Endothelial cell of umbilical vein (primary cell): ENCODE results near the gene EML1. TPM values are rescaled to one million over a fixed set of nuclear protein-coding genes. Genes with fewer than 3 reads are reported as not detected.

Experiments
- BruUV-seq: library from RNA; stranded (reverse); fragments of 400-500 nt; replicated peaks from 2 replicates; lab custom pipeline; 2021; lab: Mats Ljungman, UMichigan
- CTCF ChIA-PET: fragments of 300-600, 350-600 bp; sonication (Branson Sonifier 250); formaldehyde crosslinking; loops from one replicate; lab custom pipeline; 2021; ENCODE audit warnings: antibody characterized with exemption, inconsistent platforms; lab: Charles Lee
- POLR2A ChIA-PET: fragments of 300-600, 350-600 bp; sonication (Branson Sonifier 250); formaldehyde crosslinking; loops from one replicate; lab custom pipeline; 2021; ENCODE audit warnings: antibody characterized with exemption, inconsistent platforms; lab: Charles Lee
- DNase-seq: peaks from one replicate; pipeline ENCODE4 v3.0.0-alpha.2; 2011; ENCODE audit warnings: low read depth, low spot score
- FAIRE-seq: peaks from 2 replicates; lab custom pipeline; 2011; peaks lifted over from hg19 to GRCh38; lab: Jason Lieb, UNC
- H2AFZ ChIP-seq: 2 replicates; pipeline ENCODE4 v1.6.0; 2012; ENCODE audit warnings: low read depth, low read length, control low read depth, inconsistent platforms
- H3K27ac ChIP-seq: 2 replicates; pipeline ENCODE4 v1.5.1; 2011; ENCODE audit warnings: low read depth, mild to moderate bottlenecking, control low read depth, low read length, moderate library complexity; ENCODE audit not compliant: insufficient read depth
- H3K27me3 ChIP-seq, 2 experiments: 2 replicates each; pipeline versions ENCODE4 v1.6.0 to v1.6.1; 2011; ENCODE audit warnings: low read length in 2 of 2, mixed read lengths in 1 of 2; ENCODE audit not compliant: control insufficient read depth in 2 of 2, insufficient read depth in 2 of 2
- H3K36me3 ChIP-seq, 2 experiments: 2 replicates in 1 of 2; 3 replicates in 1 of 2; pipeline ENCODE4 v1.5.1; 2011; ENCODE audit warnings: low read length in 2 of 2, mild to moderate bottlenecking in 1 of 2, moderate library complexity in 1 of 2; ENCODE audit not compliant: control insufficient read depth in 2 of 2, insufficient read depth in 2 of 2; ENCODE audit errors: extremely low read depth in 1 of 2
- H3K4me1 ChIP-seq: 3 replicates; pipeline ENCODE4 v1.5.1; 2011; ENCODE audit warnings: mild to moderate bottlenecking, low read length; ENCODE audit not compliant: control insufficient read depth, insufficient read depth; ENCODE audit errors: extremely low read depth
- H3K4me2 ChIP-seq: 2 replicates; pipeline ENCODE4 v1.6.1; 2011; ENCODE audit warnings: low read length, control low read depth, mixed read lengths; ENCODE audit not compliant: insufficient read depth
- H3K4me3 ChIP-seq, 3 experiments: fragments of 200-600 bp in 1 of 3; sonication (generic), shearing (Covaris generic) in 1 of 3; replicated peaks in 1 of 3; 2 replicates each; pipeline ENCODE4 v1.5.1; 2011 to 2016; ENCODE audit warnings: control low read depth in 3 of 3, low read length in 3 of 3, mild to moderate bottlenecking in 2 of 3, inconsistent platforms in 1 of 3, low read depth in 1 of 3, moderate library complexity in 1 of 3; ENCODE audit not compliant: insufficient read depth in 1 of 3
- H3K79me2 ChIP-seq: 2 replicates; pipeline ENCODE4 v1.6.0; 2012; ENCODE audit warnings: low read length, inconsistent platforms; ENCODE audit not compliant: control insufficient read depth, insufficient read depth
- H3K9ac ChIP-seq: replicated peaks from 2 replicates; pipeline ENCODE3; 2011; ENCODE audit warnings: low read length, control low read depth; ENCODE audit not compliant: insufficient read depth; ENCODE audit errors: extremely low read depth
- H3K9me1 ChIP-seq: replicated peaks from 3 replicates; pipeline ENCODE4 v1.6.0; 2011; ENCODE audit warnings: mild to moderate bottlenecking, low read length; ENCODE audit not compliant: control insufficient read depth, insufficient read depth; ENCODE audit errors: extremely low read depth
- H3K9me3 ChIP-seq: replicated peaks from 2 replicates; pipeline ENCODE4 v1.5.1; 2012; ENCODE audit warnings: low read length, inconsistent platforms; ENCODE audit not compliant: control insufficient read depth, insufficient read depth
- H4K20me1 ChIP-seq: replicated peaks from 2 replicates; pipeline ENCODE3; 2011; ENCODE audit warnings: mild to moderate bottlenecking, low read length; ENCODE audit not compliant: control insufficient read depth, insufficient read depth; ENCODE audit errors: extremely low read depth
- EZH2 ChIP-seq: IDR thresholded peaks from 2 replicates; pipeline ENCODE4 v1.6.1; 2012; ENCODE audit warnings: borderline replicate concordance, low read depth, mild to moderate bottlenecking, moderate library complexity, low read length, inconsistent platforms; ENCODE audit not compliant: severe bottlenecking
- FOS ChIP-seq: IDR thresholded peaks from 2 replicates; pipeline ENCODE4 v1.6.1; 2011; ENCODE audit warnings: mild to moderate bottlenecking, low read length, moderate library complexity, borderline replicate concordance; ENCODE audit not compliant: insufficient read depth
- GATA2 ChIP-seq: IDR thresholded peaks from 2 replicates; pipeline ENCODE4 v1.7.0; 2011; ENCODE audit warnings: low read depth, mild to moderate bottlenecking, moderate library complexity, mixed read lengths, low read length; ENCODE audit not compliant: insufficient read length, insufficient read depth
- JUN ChIP-seq: IDR thresholded peaks from 2 replicates; pipeline ENCODE4 v1.6.1; 2011; ENCODE audit warnings: borderline replicate concordance, low read depth; ENCODE audit not compliant: insufficient read length, insufficient read depth
- MAX ChIP-seq: IDR thresholded peaks from 2 replicates; pipeline ENCODE4 v1.6.1; 2011; ENCODE audit not compliant: insufficient read depth, insufficient read length
- MYC ChIP-seq: IDR thresholded peaks from one replicate; pipeline ENCODE4 v1.6.1; 2011; ENCODE audit warnings: mild to moderate bottlenecking, low read depth, low read length
- POLR2A ChIP-seq: IDR thresholded peaks from 2 replicates; pipeline ENCODE4 v1.6.1; 2012; ENCODE audit warnings: low read depth, mild to moderate bottlenecking, control low read depth, low read length
- POLR2AphosphoS5 ChIP-seq: IDR thresholded peaks from 2 replicates; pipeline ENCODE4 v1.6.1; 2012; ENCODE audit warnings: low read depth, mild to moderate bottlenecking, control low read depth, low read length, moderate library complexity; ENCODE audit not compliant: insufficient read depth
- dilution Hi-C: fragments of 300-500 bp; cut with MboI; formaldehyde crosslinking; loops from one replicate; pipeline ENCODE4 v1.15.0; 2019; ENCODE audit warnings: low sequenced_read_pairs; ENCODE audit not compliant: extremely low pct_ligation_motif_present
- intact Hi-C: fragments of 100-400 bp; cut with micrococcal nuclease; formaldehyde crosslinking; loops from one replicate; pipeline ENCODE4 v1.10.0; 2022
- polyA plus RNA-seq, 4 experiments: library from polyadenylated mRNA; depleted of rRNA in 3 of 4; stranded (reverse) in 3 of 4; unstranded in 1 of 4; fragments of >200 nt; gene quantifications; 2 replicates each; pipeline versions ENCODE4 v1.2.1 to v1.2.3, GENCODE V29; 2011 to 2012; ENCODE audit warnings: missing spikeins in 1 of 4
- total RNA-seq: library from RNA; stranded (reverse); gene quantifications from 2 replicates; pipeline ENCODE4 v1.2.3, GENCODE V29; 2021
- TF ChIP-seq, protein P1 (sequence below), 2 donors: IDR thresholded peaks; 1 replicate in 1 of 2; 2 replicates in 1 of 2; pipeline ENCODE4 v1.5.1; 2011; ENCODE audit warnings: low read length in 2 of 2, mild to moderate bottlenecking in 2 of 2, moderate library complexity in 2 of 2, control low read depth in 1 of 2, inconsistent platforms in 1 of 2, low read depth in 1 of 2; ENCODE audit not compliant: insufficient read depth in 1 of 2; ENCODE audit errors: extremely low read depth in 1 of 2

The EML1 gene
- total and polyA plus RNA-seq, 2 donors (not counting 3 experiments of a cell fraction or from before 2014, with no cell fraction given): 22.9 to 33.0 TPM

DNA sequence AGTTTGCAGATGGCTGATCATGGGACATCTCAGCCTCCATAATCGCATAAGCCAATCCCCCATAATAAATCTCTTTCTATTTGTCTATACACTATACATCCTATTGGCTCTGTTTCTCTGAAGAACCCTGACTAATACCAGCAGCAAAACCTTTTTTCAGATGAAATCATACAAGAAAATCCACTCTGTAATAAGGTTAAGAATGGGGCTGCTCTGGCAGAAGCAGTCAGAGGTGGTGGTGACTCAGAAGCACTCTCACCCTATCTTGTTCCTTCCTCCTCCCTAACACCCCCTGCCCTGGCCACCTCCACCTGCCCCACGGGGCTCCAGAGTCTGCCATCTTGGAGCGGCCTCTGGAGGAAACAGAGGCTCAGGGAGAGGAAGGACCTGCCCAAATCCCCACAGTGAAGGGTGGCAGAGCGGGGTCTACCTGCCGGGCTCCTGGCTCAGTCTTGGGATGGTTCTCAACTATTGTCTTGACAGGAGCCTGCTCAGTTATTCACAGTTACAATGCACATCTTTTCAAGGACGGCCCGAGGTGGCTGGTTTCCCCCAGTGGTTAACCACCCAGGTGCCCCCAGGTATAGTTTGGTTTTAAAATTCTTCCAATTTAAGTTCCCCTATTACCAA is 162.7 kb downstream of the EML1 start:
- Histone ChIP-seq H3K9me1 (no peaks in the 10 kb centered on the region), H3K9me3 (no peaks in the 10 kb centered on the region), H3K4me2 (no peak overlapping the region), H3K4me1 (no peaks in the 10 kb centered on the region), H3K36me3 (no peaks in the 10 kb centered on the region), H3K27me3 (peaks cover 0 to 2% of the 10 kb centered on the region in 2 experiments), H4K20me1 (no peaks in the 10 kb centered on the region), H3K9ac (no peak overlapping the region), H3K79me2 (no peaks in the 10 kb centered on the region), H2AFZ (no peak overlapping the region), H3K27ac (no peak overlapping the region), H3K4me3 (no peak overlapping the region)
- dilution Hi-C loops (no loop called here), intact Hi-C loops (no loop called here)
- no peak for DNase-seq
- no TSS peak for BruUV-seq
- POLR2A ChIA-PET: interaction anchor here (0.7 kb wide), 1 partner anchor 9 kb away, joined by 3 read pairs; no protein-coding TSS in a partner anchor
- TF ChIP-seq EZH2: no peak
- FAIRE-seq: no peak
- CTCF ChIA-PET: interaction anchor here (1.7 kb wide), 1 partner anchor 9 kb away, joined by 9 read pairs; no protein-coding TSS in a partner anchor

DNA sequence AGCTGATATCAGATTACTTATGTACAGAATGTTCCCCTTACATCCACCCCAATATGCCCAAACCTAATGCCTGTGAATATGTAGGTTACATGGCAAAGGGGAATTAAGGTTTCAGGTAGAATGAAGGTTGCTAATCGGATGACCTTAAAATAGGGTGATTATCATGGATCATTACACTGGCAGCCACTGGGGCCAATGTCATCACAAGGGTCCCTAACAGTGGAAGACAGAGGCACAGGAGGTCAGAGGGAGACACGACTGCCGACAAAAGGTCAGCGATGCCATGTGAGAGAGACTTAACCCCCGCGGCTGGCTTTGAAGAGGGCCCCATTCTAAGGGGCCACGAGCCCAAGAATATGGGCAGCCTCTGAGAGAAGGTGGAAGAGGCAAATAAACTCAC is 165.2 kb downstream of the EML1 start:
- TF ChIP-seq MYC: no peak
- TF ChIP-seq, protein P1, sequence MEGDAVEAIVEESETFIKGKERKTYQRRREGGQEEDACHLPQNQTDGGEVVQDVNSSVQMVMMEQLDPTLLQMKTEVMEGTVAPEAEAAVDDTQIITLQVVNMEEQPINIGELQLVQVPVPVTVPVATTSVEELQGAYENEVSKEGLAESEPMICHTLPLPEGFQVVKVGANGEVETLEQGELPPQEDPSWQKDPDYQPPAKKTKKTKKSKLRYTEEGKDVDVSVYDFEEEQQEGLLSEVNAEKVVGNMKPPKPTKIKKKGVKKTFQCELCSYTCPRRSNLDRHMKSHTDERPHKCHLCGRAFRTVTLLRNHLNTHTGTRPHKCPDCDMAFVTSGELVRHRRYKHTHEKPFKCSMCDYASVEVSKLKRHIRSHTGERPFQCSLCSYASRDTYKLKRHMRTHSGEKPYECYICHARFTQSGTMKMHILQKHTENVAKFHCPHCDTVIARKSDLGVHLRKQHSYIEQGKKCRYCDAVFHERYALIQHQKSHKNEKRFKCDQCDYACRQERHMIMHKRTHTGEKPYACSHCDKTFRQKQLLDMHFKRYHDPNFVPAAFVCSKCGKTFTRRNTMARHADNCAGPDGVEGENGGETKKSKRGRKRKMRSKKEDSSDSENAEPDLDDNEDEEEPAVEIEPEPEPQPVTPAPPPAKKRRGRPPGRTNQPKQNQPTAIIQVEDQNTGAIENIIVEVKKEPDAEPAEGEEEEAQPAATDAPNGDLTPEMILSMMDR (IDR thresholded peaks at IDR 0.05; ENCODE audit: extremely low read depth in 1 of 2, insufficient read depth in 1 of 2, low read depth in 1 of 2, low read length in 2 of 2): no peak
- TF ChIP-seq GATA2: no peak
- TF ChIP-seq MAX: no peak
- no peak for TF ChIP-seq POLR2A
- TF ChIP-seq EZH2: no peak
- no peak for TF ChIP-seq POLR2AphosphoS5
- no peak for TF ChIP-seq FOS
- TF ChIP-seq JUN: no peak
- Histone ChIP-seq H3K79me2 (no peaks in the 10 kb centered on the region), H2AFZ (no peak overlapping the region), H3K4me1 (no peaks in the 10 kb centered on the region), H3K4me3 (no peak overlapping the region), H3K9me3 (no peaks in the 10 kb centered on the region), H4K20me1 (no peaks in the 10 kb centered on the region), H3K9me1 (no peaks in the 10 kb centered on the region), H3K27ac (no peak overlapping the region), H3K4me2 (no peak overlapping the region), H3K9ac (no peak overlapping the region), H3K36me3 (no peaks in the 10 kb centered on the region), H3K27me3 (peaks cover 0 to 2% of the 10 kb centered on the region in 2 experiments)
- ChIA-PET CTCF (interaction anchor here (0.5 to 1.2 kb wide), 2 partner anchors 13 to 149 kb away, joined by 3 read pairs; no protein-coding TSS in a partner anchor), POLR2A (no interaction called here)
- dilution Hi-C loops (no loop called here), intact Hi-C loops (no loop called here)
- DNase-seq (no peak), FAIRE-seq (no peak)
- BruUV-seq: no TSS peak
